ENCODE results near the gene SHB. TPM values are rescaled to one million over a fixed set of nuclear protein-coding genes. Genes with fewer than 3 reads are reported as not detected.

Gene SHB
- total RNA-seq, 6 experiments from 2014 or later = 12.0 to 43.1 (median 21.9) TPM

DNA sequence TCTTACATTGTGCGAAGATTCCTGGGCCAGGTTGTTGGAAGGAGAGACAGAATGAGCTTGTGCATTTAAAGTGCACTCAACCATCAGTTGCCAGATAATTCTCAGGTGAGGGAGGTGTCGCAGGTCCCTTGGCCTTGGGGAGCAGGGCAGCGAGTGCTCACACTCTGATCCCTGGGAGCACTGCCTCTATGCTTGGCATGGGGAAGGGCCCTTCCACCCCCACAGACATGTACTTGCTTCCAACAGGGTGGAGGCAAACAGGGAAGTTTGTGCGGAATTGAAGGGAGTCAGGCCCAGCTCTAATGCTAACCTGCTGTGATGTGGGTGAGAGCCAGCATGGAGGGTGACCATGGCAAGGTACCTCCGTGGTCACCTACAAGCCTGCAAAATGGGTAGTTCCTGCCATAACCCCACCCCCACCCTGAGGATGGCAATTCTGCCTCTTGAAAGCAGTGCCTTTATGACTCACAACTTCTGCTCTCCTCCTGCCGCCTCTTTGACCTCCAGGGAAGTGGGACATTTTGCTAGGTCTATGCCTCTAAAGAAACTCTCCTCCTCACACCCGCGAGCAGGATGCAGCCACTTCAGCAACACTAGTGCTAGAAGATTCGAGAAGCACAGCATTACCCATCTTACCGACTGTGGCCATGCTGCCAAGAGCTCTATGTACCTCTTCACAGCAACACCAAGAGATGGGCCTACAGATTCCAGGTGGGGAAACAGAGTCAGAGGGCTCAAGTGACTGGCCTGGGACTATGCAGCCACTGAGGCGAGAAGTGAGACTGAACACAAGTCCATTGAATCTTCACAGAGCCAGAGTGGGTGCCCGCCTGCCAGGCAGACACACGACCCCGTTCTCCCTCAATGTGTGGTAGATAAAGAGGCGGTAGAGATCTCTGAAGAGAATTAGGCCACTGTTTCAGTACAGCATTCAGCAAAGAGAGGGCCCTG lies 143.0 kb downstream of the SHB start:
- TF ChIP-seq, protein P1, sequence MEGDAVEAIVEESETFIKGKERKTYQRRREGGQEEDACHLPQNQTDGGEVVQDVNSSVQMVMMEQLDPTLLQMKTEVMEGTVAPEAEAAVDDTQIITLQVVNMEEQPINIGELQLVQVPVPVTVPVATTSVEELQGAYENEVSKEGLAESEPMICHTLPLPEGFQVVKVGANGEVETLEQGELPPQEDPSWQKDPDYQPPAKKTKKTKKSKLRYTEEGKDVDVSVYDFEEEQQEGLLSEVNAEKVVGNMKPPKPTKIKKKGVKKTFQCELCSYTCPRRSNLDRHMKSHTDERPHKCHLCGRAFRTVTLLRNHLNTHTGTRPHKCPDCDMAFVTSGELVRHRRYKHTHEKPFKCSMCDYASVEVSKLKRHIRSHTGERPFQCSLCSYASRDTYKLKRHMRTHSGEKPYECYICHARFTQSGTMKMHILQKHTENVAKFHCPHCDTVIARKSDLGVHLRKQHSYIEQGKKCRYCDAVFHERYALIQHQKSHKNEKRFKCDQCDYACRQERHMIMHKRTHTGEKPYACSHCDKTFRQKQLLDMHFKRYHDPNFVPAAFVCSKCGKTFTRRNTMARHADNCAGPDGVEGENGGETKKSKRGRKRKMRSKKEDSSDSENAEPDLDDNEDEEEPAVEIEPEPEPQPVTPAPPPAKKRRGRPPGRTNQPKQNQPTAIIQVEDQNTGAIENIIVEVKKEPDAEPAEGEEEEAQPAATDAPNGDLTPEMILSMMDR (IDR thresholded peaks at IDR 0.05) = no peak
- TF ChIP-seq POLR2A (IDR thresholded peaks at IDR 0.05) = no peak
- ATAC-seq = no peak
- H3K4me1 ChIP-seq = peaks cover 0 to 14% (median 7%) of the 10 kb centered on the region in 4 donors
- intact Hi-C loops (cut with DNase I) = loop anchor here (10.0 kb wide), 2 partner anchors 89 to 429 kb away; no protein-coding TSS in a partner anchor
- WGBS (ENCODE audit: insufficient coverage, low coverage, low lambda C conversion rate, missing lambda C conversion rate) = 88% methylated on average over 5 of the region's 15 CpGs
- H3K9me3 ChIP-seq = no peaks in the 10 kb centered on the region
- peak in 1 of 3 donors; percentile 16 for DNase-seq
- no peak overlapping the region for H3K4me3 ChIP-seq
- H3K36me3 ChIP-seq = no peaks in the 10 kb centered on the region
- no peak overlapping the region for H3K27ac ChIP-seq
- H3K27me3 ChIP-seq = no peaks in the 10 kb centered on the region

DNA sequence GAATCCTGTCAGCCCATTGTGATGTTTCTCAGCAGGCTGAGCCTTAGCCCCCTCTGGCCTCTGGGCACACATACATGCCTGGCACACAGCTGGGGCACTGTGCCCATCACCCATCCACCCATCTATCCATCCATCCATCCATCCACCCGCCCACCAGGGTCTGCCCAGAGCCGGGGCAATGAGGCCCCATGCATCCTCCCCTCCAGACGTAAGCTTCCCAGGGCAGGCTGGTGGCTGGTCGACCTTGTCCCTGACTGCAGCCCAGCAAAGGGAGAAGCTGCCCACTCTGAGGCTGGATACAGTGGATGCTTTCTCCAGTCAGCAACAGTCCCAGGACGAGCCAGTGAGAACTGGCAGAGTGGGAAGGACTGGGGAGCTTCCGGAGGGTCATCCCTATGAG lies 144.0 kb downstream of the SHB start:
- ATAC-seq (no peak), DNase-seq (peak in 1 of 3 donors; percentile 34)
- intact Hi-C loops (cut with DNase I) = loop anchor here (10.0 kb wide), 2 partner anchors 90 to 430 kb away; no protein-coding TSS in a partner anchor
- no peaks in the 10 kb centered on the region for H3K27me3 ChIP-seq
- H3K4me1 ChIP-seq = peaks cover 0 to 14% (median 7%) of the 10 kb centered on the region in 4 donors
- no peaks in the 10 kb centered on the region for H3K36me3 ChIP-seq
- H3K4me3 ChIP-seq = no peak overlapping the region
- no peak overlapping the region for H3K27ac ChIP-seq
- no peaks in the 10 kb centered on the region for H3K9me3 ChIP-seq
- no peak for TF ChIP-seq POLR2A (IDR thresholded peaks at IDR 0.05)
- TF ChIP-seq, protein P1 (IDR thresholded peaks at IDR 0.05) = no peak
- 82% methylated on average over 2 of the region's 6 CpGs for WGBS (ENCODE audit: insufficient coverage, low coverage, low lambda C conversion rate, missing lambda C conversion rate)

DNA sequence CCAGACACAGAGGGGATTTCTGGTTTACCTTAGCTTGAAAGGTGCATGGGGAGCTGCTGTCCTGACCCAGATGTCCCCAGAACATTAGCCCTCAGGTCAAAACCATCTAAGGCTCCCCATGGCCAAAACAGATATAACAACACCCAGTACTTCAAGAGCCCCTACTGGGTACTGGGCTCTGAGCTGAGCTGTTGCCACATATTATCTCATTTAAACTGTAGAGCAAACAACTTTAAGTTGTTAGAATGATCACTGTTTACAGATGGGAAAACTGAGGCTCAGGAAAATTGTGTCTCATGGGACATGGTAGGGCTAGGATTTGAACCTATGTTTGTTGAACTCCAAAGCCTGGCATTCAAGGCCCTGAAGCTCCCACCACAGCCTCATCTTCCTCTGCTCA lies 144.5 kb downstream of the SHB start:
- H3K4me1 ChIP-seq = peaks cover 0 to 14% (median 7%) of the 10 kb centered on the region in 4 donors
- DNase-seq = no peak
- intact Hi-C loops (cut with DNase I) = loop anchor here (10.0 kb wide), 2 partner anchors 90 to 430 kb away; no protein-coding TSS in a partner anchor
- ATAC-seq = no peak
- no peak overlapping the region for H3K4me3 ChIP-seq
- H3K27ac ChIP-seq = no peak overlapping the region
- TF ChIP-seq, protein P1 (IDR thresholded peaks at IDR 0.05) = no peak
- no peak for TF ChIP-seq POLR2A (IDR thresholded peaks at IDR 0.05)
- no peaks in the 10 kb centered on the region for H3K9me3 ChIP-seq
- H3K27me3 ChIP-seq = no peaks in the 10 kb centered on the region
- peaks cover 0 to 4% (median 1%) of the 10 kb centered on the region in 4 donors for H3K36me3 ChIP-seq

DNA sequence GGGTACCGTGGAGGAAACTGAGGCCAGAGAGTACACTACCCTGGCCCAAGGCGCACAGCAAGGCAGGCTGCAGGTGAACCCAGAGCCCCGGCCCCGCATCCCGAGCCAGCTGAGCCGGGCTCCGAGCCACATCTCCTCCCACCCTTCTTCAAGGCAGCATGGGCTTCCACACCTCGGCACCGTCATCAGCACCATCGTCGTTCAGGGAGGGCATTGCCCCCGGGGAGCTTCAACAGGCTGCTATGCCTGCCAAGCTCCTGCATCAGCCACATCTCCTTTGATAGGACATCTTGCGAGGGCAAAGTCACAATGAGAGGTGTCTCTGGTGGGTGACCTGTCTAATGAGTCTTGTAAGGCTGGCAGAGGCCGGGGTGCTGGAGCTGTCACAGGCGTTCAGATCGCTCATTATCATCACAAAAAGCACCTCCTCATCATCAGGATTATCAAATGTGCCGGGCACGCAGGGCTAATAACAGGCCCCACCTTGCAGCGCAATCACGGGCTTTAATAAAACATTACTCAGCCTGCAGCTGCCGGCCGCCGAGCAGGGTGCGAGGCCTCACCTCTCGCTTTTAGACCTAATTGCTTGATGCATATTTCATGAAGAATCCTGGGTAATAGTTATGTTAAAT lies 145.1 kb downstream of the SHB start:
- no peak for DNase-seq
- no peak for ATAC-seq
- Histone ChIP-seq H3K9me3 (no peaks in the 10 kb centered on the region), H3K4me3 (no peak overlapping the region), H3K36me3 (peaks cover 0 to 10% (median 4%) of the 10 kb centered on the region in 4 donors), H3K4me1 (peaks cover 0 to 14% (median 6%) of the 10 kb centered on the region in 4 donors), H3K27me3 (no peaks in the 10 kb centered on the region), H3K27ac (no peak overlapping the region)
- intact Hi-C loops (cut with DNase I) = loop anchor here (10.0 kb wide), 2 partner anchors 91 to 431 kb away; no protein-coding TSS in a partner anchor
- TF ChIP-seq, protein P1 (IDR thresholded peaks at IDR 0.05) = no peak
- no peak for TF ChIP-seq POLR2A (IDR thresholded peaks at IDR 0.05)
- 92% methylated on average over 13 of the region's 25 CpGs for WGBS (ENCODE audit: insufficient coverage, low coverage, low lambda C conversion rate, missing lambda C conversion rate)
